Right lobe of liver (tissue), 6 donors: Measurements from ENCODE around the gene GET3. TPM values are rescaled to one million over a fixed set of nuclear protein-coding genes. Genes with fewer than 3 reads are reported as not detected.
A peak's percentile ranks its signal among the peaks of the same experiment; 100 is the strongest.

ENCODE experiments used
- ATAC-seq, 4 donors: fragments of 200-7000 bp; cut with Tn5 transposase; one replicate each; pipeline ENCODE4 v1.9.1; 2020; ENCODE audit warnings: mild to moderate bottlenecking in 4 of 4, moderate library complexity in 4 of 4
- DNase-seq, 3 donors: peaks; one replicate each; pipeline ENCODE4 v3.0.0-alpha.2; 2020
- H3K27ac ChIP-seq, 3 donors: fragments of 200-600 bp; one replicate each; pipeline ENCODE4 v1.8.0; 2022
- H3K27me3 ChIP-seq, 2 donors: fragments of 200-600 bp; one replicate each; pipeline ENCODE4 v1.8.0; 2022
- H3K36me3 ChIP-seq, 4 donors: fragments of 200-600 bp; sonication (generic) in 1 of 4; one replicate each; pipeline versions ENCODE4 v1.5.1 to v1.8.0; 2017 to 2022; ENCODE audit warnings: control low read depth in 1 of 4
- H3K4me1 ChIP-seq, 4 donors: fragments of 200-600 bp; sonication (generic) in 1 of 4; one replicate each; pipeline versions ENCODE4 v1.5.1 to v1.8.0; 2017 to 2022; ENCODE audit warnings: control low read depth in 1 of 4
- H3K4me3 ChIP-seq, 3 donors: fragments of 200-600 bp; one replicate each; pipeline ENCODE4 v1.8.0; 2022
- H3K9me3 ChIP-seq, 4 donors: fragments of 200-600 bp; sonication (generic) in 1 of 4; one replicate each; pipeline versions ENCODE4 v1.5.1 to v1.8.0; 2017 to 2022; ENCODE audit warnings: control low read depth in 1 of 4
- CTCF ChIP-seq, 4 donors: fragments of 200-600 bp in 3 of 4; fragments of 450-650 bp in 1 of 4; IDR thresholded peaks; one replicate each; pipeline versions ENCODE4 v1.5.1 to v1.8.0; 2016 to 2022; ENCODE audit warnings: antibody characterized with exemption in 4 of 4, mild to moderate bottlenecking in 2 of 4
- POLR2A ChIP-seq: fragments of 450-650 bp; IDR thresholded peaks from one replicate; pipeline ENCODE4 v1.6.1; 2017; ENCODE audit warnings: antibody characterized with exemption, mild to moderate bottlenecking
- WGBS: methylation state at CpG from one replicate; pipeline ENCODE4 v1.1.6; 2018; ENCODE audit warnings: low coverage, low lambda C conversion rate; ENCODE audit not compliant: insufficient coverage; ENCODE audit errors: missing lambda C conversion rate; 5-methylcytosine and 5-hydroxymethylcytosine counted together
- intact Hi-C, 2 donors: fragments of 100-400 bp; cut with DNase I; formaldehyde crosslinking; loops; one replicate each; pipeline versions ENCODE4 v1.11.2 to v1.14.1; 2022
- total RNA-seq, 6 experiments: library from RNA; depleted of rRNA in 2 of 6; stranded (reverse); fragments of >200 nt in 2 of 6; fragmentation: NEBNext Ultra II Directional in 3 of 6; extraction: Animal tissue kit (Norgen Biotek cat#: 25700) in 3 of 6; gene quantifications; one replicate each; pipeline versions ENCODE4 v1.1.0 to v1.2.4, GENCODE V29; 2016 to 2023
- donor health status: DM: no; HTN: yes; CAD: no.
- donor health status: DM: no; HTN: no; CAD: no.
- donor health status: DM: no; HTN: no; CAD: no.
- donor health status: DM: no; HTN: yes; CAD: no.
- donor health status: DM: no; HTN: yes; CAD: no.

GET3 gene
- total RNA-seq, 6 experiments from 2014 or later: 22.3 to 35.8 (median 25.8) TPM

- TF ChIP-seq CTCF (IDR thresholded peaks at IDR 0.05) (no peak), POLR2A (no peak)
- Histone ChIP-seq H3K9me3 (no peaks in the 10 kb centered on the region), H3K36me3 (no peaks in the 10 kb centered on the region), H3K27ac (no peak overlapping the region), H3K4me1 (peaks cover 0 to 11% (median 4%) of the 10 kb centered on the region in 4 donors), H3K4me3 (no peak overlapping the region), H3K27me3 (no peaks in the 10 kb centered on the region)
- WGBS: 100% methylated on average over 4 of the region's 16 CpGs
- DNase-seq (no peak), ATAC-seq (no peak)
- intact Hi-C loops: no loop called here
Measured at GRCh38 chr19:12694641-12695040, 42.7 kb upstream of the GET3 start.

- Histone ChIP-seq H3K36me3 (no peaks in the 10 kb centered on the region), H3K9me3 (no peaks in the 10 kb centered on the region), H3K27me3 (no peaks in the 10 kb centered on the region), H3K4me3 (no peak overlapping the region), H3K4me1 (peaks cover 0 to 11% (median 4%) of the 10 kb centered on the region in 4 donors), H3K27ac (no peak overlapping the region)
- intact Hi-C loops: no loop called here
- ATAC-seq: no peak
- TF ChIP-seq CTCF (IDR thresholded peaks at IDR 0.05): no peak
- no peak for TF ChIP-seq POLR2A
- no CpG with 5 or more reads among the region's 2 CpGs for WGBS
- DNase-seq: no peak
Measured at GRCh38 chr19:12695096-12695495, 42.2 kb upstream of the GET3 start.

- no CpG with 5 or more reads among the region's 1 CpG for WGBS
- Histone ChIP-seq H3K27ac (no peak overlapping the region), H3K9me3 (no peaks in the 10 kb centered on the region), H3K27me3 (no peaks in the 10 kb centered on the region), H3K36me3 (peaks cover 0 to under 1% (median under 1%) of the 10 kb centered on the region in 4 donors), H3K4me3 (peak overlapping the region; percentile 92 to 96 (median 96)), H3K4me1 (peaks cover 0 to 11% (median 4%) of the 10 kb centered on the region in 4 donors)
- no peak for ATAC-seq
- no peak for TF ChIP-seq CTCF (IDR thresholded peaks at IDR 0.05)
- no peak for TF ChIP-seq POLR2A
- intact Hi-C loops: no loop called here
- DNase-seq: no peak
Measured at GRCh38 chr19:12695514-12695913, 41.8 kb upstream of the GET3 start.

GRCh38 chr19:12695997-12696365 lies 41.3 kb upstream of the GET3 start:
- H3K27ac ChIP-seq: no peak overlapping the region
- ATAC-seq: peak in 2 of 4 donors; percentile 8 to 16
- no peaks in the 10 kb centered on the region for H3K9me3 ChIP-seq
- WGBS: no CpG with 5 or more reads among the region's 36 CpGs
- no peak for DNase-seq
- TF ChIP-seq POLR2A: no peak
- TF ChIP-seq CTCF (IDR thresholded peaks at IDR 0.05): no peak
- intact Hi-C loops: no loop called here
- H3K27me3 ChIP-seq: no peaks in the 10 kb centered on the region
- peaks cover 0 to 11% (median 4%) of the 10 kb centered on the region in 4 donors for H3K4me1 ChIP-seq
- peak overlapping the region; percentile 92 to 96 (median 96) for H3K4me3 ChIP-seq
- peaks cover 0 to 5% (median 2%) of the 10 kb centered on the region in 4 donors for H3K36me3 ChIP-seq
